Sigmoid colon (tissue), 4 donors: ENCODE measurements around the gene RABGAP1.

ENCODE experiments used
- CTCF ChIP-seq, 4 experiments: fragments of 450-650 bp in 3 of 4; fragments of 200-600 bp in 1 of 4; IDR thresholded peaks; one replicate each; pipeline ENCODE4 v1.5.1; 2016 to 2019; ENCODE audit warnings: antibody characterized with exemption in 4 of 4, mild to moderate bottlenecking in 3 of 4, moderate library complexity in 2 of 4
- POLR2AphosphoS5 ChIP-seq, 4 donors: sonication (generic); formaldehyde crosslinking; IDR thresholded peaks; one replicate each; pipeline ENCODE4 v1.6.1; 2017; ENCODE audit warnings: antibody characterized with exemption in 4 of 4

GRCh38 chr9:123035791-123036190, 95.0 kb downstream of the RABGAP1 start:
- TF ChIP-seq CTCF (IDR thresholded peaks at IDR 0.05) (no peak), POLR2AphosphoS5 (IDR thresholded peaks at IDR 0.05) (no peak)
